MCF 10A (cell line): Measurements from ENCODE around the gene DDR1. TPM values are rescaled to one million over a fixed set of nuclear protein-coding genes. Genes with fewer than 3 reads are reported as not detected.
"Not testable (repeated sequence)": the region's sequence is repeated elsewhere in the genome, so short reads cannot be mapped to it uniquely, and the experiment has no call there.

ENCODE experiments used
- BruUV-seq: library from RNA; stranded (reverse); fragments of 400-500 nt; replicated peaks from 2 replicates; lab custom pipeline; 2021; lab: Mats Ljungman, UMichigan
- CTCF ChIA-PET: fragments of 300-600 bp; sonication (Branson Sonifier 250); formaldehyde crosslinking; extraction: SDS; loops from one replicate; lab custom pipeline; 2021; ENCODE audit warnings: antibody characterized with exemption, inconsistent platforms; lab: Yijun Ruan, JAX
- POLR2A ChIA-PET: fragments of 300-600, 350-650 bp; sonication (Branson Sonifier 250); formaldehyde crosslinking; extraction: SDS; loops from one replicate; lab custom pipeline; 2020; ENCODE audit warnings: antibody characterized with exemption, inconsistent platforms; lab: Yijun Ruan, JAX
- DNase-seq: peaks from one replicate; pipeline ENCODE4 v3.0.0-alpha.2; 2018; ENCODE audit not compliant: unreplicated experiment
- H3K27ac Mint-ChIP-seq: one replicate; pipeline ENCODE4 v1.8.0; 2022; ENCODE audit warnings: mild to moderate bottlenecking, low read depth, mixed read lengths; ENCODE audit not compliant: unreplicated experiment
- H3K27me3 Mint-ChIP-seq: one replicate; pipeline ENCODE4 v1.8.0; 2022; ENCODE audit warnings: mixed read lengths; ENCODE audit not compliant: insufficient read depth, unreplicated experiment
- H3K36me3 Mint-ChIP-seq: one replicate; pipeline ENCODE4 v1.8.0; 2022; ENCODE audit warnings: mild to moderate bottlenecking, moderate library complexity, mixed read lengths; ENCODE audit not compliant: insufficient read depth, unreplicated experiment
- H3K4me1 Mint-ChIP-seq: one replicate; pipeline ENCODE4 v1.8.0; 2022; ENCODE audit warnings: mixed read lengths; ENCODE audit not compliant: insufficient read depth, unreplicated experiment
- H3K4me3 Mint-ChIP-seq: one replicate; pipeline ENCODE4 v1.8.0; 2022; ENCODE audit warnings: mild to moderate bottlenecking, moderate library complexity, mixed read lengths; ENCODE audit not compliant: unreplicated experiment
- H3K9me3 Mint-ChIP-seq: one replicate; pipeline ENCODE4 v1.8.0; 2022; ENCODE audit warnings: mixed read lengths; ENCODE audit not compliant: unreplicated experiment
- intact Hi-C: fragments of 100-400 bp; cut with micrococcal nuclease; formaldehyde crosslinking; loops from 2 replicates; pipeline ENCODE4 v1.14.1; 2022
- total RNA-seq: library from RNA; stranded (reverse); gene quantifications from 2 replicates; pipeline ENCODE4 v1.2.3, GENCODE V29; 2022
- TF ChIP-seq, protein P1 (sequence below): fragments of 200-600 bp; IDR thresholded peaks from one replicate; pipeline ENCODE4 v1.8.0; 2022; ENCODE audit warnings: antibody characterized with exemption, mild to moderate bottlenecking; ENCODE audit not compliant: unreplicated experiment

DDR1 gene
- total RNA-seq, 1 experiment from 2014 or later, result 66.0 TPM

DNA sequence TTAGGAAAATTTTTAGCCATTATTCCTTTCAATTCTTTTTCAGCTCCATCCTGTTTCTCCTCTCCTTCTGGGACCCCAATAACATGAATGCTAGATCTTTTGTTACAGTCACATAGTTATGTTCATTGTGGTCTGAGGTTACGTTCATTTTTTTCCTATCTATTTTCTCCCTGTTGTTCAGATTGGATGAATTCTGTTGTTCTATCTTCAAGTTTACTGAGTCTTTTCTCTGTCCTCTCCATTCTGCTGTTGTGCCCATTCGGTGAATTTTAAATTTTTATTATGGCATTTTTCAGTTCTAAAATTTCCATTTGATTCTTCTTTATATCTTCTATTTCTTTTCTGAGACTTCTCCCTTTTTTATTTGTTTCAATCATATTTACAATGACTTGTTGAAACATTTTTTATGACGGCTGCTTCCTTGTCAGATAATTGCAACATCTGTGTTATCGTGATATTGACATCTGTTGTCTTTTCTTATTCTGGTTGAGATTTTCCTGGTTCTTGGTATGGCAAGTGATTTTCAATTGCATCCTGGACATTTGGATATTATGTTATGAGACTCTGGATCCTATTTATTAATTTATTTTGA lies 12.6 kb upstream of the DDR1 start:
- TF ChIP-seq, protein P1, sequence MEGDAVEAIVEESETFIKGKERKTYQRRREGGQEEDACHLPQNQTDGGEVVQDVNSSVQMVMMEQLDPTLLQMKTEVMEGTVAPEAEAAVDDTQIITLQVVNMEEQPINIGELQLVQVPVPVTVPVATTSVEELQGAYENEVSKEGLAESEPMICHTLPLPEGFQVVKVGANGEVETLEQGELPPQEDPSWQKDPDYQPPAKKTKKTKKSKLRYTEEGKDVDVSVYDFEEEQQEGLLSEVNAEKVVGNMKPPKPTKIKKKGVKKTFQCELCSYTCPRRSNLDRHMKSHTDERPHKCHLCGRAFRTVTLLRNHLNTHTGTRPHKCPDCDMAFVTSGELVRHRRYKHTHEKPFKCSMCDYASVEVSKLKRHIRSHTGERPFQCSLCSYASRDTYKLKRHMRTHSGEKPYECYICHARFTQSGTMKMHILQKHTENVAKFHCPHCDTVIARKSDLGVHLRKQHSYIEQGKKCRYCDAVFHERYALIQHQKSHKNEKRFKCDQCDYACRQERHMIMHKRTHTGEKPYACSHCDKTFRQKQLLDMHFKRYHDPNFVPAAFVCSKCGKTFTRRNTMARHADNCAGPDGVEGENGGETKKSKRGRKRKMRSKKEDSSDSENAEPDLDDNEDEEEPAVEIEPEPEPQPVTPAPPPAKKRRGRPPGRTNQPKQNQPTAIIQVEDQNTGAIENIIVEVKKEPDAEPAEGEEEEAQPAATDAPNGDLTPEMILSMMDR, result no peak
- Mint-ChIP-seq H3K27ac (no peak overlapping the region), H3K27me3 (no peaks in the 10 kb centered on the region), H3K9me3 (peaks cover 26% of the 10 kb centered on the region), H3K4me3 (no peak overlapping the region), H3K4me1 (peaks cover 19% of the 10 kb centered on the region), H3K36me3 (no peaks in the 10 kb centered on the region)
- BruUV-seq, result no TSS peak
- CTCF ChIA-PET, result no interaction called here
- POLR2A ChIA-PET, result no interaction called here
- intact Hi-C loops, result no loop called here
- DNase-seq, result no peak

DNA sequence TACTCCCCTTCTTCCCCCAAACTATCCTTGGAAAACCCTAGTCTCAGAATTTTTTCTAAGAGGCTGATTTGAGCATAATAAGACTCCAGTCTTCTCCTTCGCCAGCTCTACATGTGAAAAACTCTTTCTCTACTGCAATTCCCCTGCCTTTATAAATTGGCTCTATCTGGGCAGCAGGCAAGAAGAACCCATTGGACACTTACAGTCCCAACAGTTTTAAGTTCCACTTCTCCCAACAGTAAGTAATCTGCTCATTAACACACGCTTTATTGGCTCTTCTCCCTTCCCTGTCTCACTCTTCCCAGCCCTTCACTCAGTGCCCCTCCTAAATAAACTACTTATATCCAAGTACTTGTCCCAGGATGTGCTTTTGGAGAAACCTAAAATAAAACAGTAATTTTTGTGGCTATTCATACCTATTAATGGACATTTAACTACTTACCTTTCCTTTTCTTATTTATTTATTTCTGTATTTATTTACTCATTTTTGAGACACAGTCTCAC lies 11.1 kb upstream of the DDR1 start:
- ChIA-PET CTCF (interaction anchor here (1.0 kb wide), 1 partner anchor 44 kb away, joined by 3 read pairs; no protein-coding TSS in a partner anchor), POLR2A (no interaction called here)
- Mint-ChIP-seq H3K9me3 (peaks cover 26% of the 10 kb centered on the region), H3K27me3 (no peaks in the 10 kb centered on the region), H3K36me3 (no peaks in the 10 kb centered on the region), H3K4me3 (no peak overlapping the region), H3K27ac (no peak overlapping the region), H3K4me1 (peaks cover 28% of the 10 kb centered on the region)
- BruUV-seq, result no TSS peak
- TF ChIP-seq, protein P1, result no peak
- no peak for DNase-seq
- intact Hi-C loops, result no loop called here

DNA sequence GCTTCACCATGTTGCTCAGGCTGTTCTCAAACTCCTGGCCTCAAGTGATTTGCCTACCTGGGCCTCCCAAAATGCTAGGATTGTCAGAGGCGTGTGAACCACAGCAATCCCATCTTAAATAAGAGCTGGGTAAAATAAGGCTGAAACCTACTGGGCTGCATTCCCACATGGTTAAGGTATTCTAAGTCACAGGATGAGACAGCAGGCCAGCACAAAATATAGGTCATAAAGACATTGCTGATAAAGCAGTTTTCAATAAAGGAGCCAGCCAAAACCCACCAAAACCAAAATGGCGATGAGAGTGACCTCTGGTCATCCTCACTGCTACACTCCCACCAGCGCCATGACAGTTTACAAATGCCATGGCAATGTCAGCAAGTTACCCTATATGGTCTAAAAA lies 10.5 kb upstream of the DDR1 start:
- Mint-ChIP-seq H3K9me3 (peaks cover 23% of the 10 kb centered on the region), H3K4me1 (peaks cover 28% of the 10 kb centered on the region)
- H3K27me3 Mint-ChIP-seq, H3K27ac Mint-ChIP-seq, BruUV-seq, H3K36me3 Mint-ChIP-seq, DNase-seq, H3K4me3 Mint-ChIP-seq, intact Hi-C loops: not testable (repeated sequence)
- POLR2A ChIA-PET, result interaction anchor here (0.9 kb wide), 1 partner anchor 54 kb away, joined by 3 read pairs; no protein-coding TSS in a partner anchor
- CTCF ChIA-PET, result interaction anchor here (0.6 kb wide), 1 partner anchor 334 kb away, joined by 3 read pairs; no protein-coding TSS in a partner anchor

DNA sequence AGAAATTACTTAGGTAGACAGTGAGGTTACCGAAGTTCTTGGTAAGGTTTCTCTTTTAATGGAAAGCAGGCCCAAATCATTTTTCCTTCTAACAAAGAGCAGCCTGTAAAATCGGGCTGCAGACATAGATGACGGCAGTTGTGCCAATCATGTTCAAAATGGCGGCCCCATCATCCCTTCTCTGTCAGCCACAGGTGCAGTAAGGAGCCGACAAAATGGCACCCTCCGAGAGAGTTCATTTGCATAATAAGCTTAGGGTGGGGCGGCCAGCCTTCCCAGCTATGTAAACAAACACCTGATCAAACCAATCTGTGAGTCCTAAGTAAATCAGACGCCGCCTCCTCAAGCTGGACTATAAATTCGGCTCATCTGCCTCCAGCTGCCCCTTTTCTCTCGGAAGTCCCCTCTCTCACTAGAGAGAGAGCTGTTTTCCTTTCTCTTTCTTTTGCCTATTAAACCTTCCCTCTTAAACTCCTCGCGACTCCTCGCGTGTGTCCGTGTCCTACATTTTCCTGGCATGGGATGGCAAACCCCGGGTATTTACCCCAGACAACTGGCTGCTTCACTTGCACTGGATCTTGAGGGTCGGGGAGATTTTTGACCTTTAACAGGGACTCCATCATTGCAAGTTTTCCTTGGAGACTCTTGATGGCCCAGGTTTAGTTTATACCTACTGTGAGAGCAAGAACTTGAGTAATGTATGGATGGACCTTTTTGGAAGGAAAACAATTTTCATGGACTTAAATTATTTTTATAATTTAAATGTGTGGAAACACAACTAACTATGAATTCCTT lies 8.9 kb upstream of the DDR1 start:
- Mint-ChIP-seq H3K36me3 (no peaks in the 10 kb centered on the region), H3K27me3 (no peaks in the 10 kb centered on the region), H3K4me3 (no peak overlapping the region), H3K4me1 (peaks cover 28% of the 10 kb centered on the region), H3K9me3 (peaks cover 18% of the 10 kb centered on the region), H3K27ac (peak overlapping the region; percentile 95)
- no TSS peak for BruUV-seq
- CTCF ChIA-PET, result interaction anchor here (0.6 to 4.9 kb wide), 8 partner anchors 30 to 205 kb away, joined by 3 to 92 read pairs (median 6); no protein-coding TSS in a partner anchor
- intact Hi-C loops, result loop anchor here (2.0 kb wide), 3 partner anchors 133 to 393 kb away; partner anchors contain the start of genes FLOT1 and PPP1R18
- TF ChIP-seq, protein P1, result no peak
- no peak for DNase-seq
- POLR2A ChIA-PET, result interaction anchor here (0.6 to 4.5 kb wide), 14 partner anchors 8 to 185 kb away, joined by 3 to 80 read pairs (median 5); partner anchors contain the start of genes DDR1, IER3, NRM and VARS2
